ENCODE results near the gene NCAPH2.

NCAPH2 gene

GRCh38 chr22:50461536-50461935, 46.5 kb upstream of the NCAPH2 start:
- TF ChIP-seq EZH2phosphoT487 (IDR thresholded peaks at IDR 0.05; ENCODE audit: low read depth), result no peak
- no peak for TF ChIP-seq CTCF (IDR thresholded peaks at IDR 0.05; ENCODE audit: low read depth, low read length)
- H3K4me3 ChIP-seq (ENCODE audit: low read length), result no peak overlapping the region
- H3K9ac ChIP-seq (ENCODE audit: low read length), result no peak overlapping the region
- no peaks in the 10 kb centered on the region for H3K9me3 ChIP-seq (ENCODE audit: insufficient read depth, low read length)
- H3K27ac ChIP-seq (ENCODE audit: low read length), result no peak overlapping the region
- H4K20me1 ChIP-seq (ENCODE audit: insufficient read depth, low read length), result no peaks in the 10 kb centered on the region
- H3K36me3 ChIP-seq (replicated peaks; ENCODE audit: low read depth, low read length), result peaks cover 3% of the 10 kb centered on the region
- H3K4me2 ChIP-seq (ENCODE audit: low read length), result no peak overlapping the region
- H3K79me2 ChIP-seq (ENCODE audit: low read length), result no peaks in the 10 kb centered on the region
- no peak overlapping the region for H2AFZ ChIP-seq (ENCODE audit: low read depth, low read length)
- H3K4me1 ChIP-seq (ENCODE audit: low read length), result peaks cover 9% of the 10 kb centered on the region; the same call in 1 of the 2 replicates
- H3K27me3 ChIP-seq (ENCODE audit: low read depth, low read length), result no peaks in the 10 kb centered on the region

GRCh38 chr22:50461979-50462540, 46.0 kb upstream of the NCAPH2 start:
- Histone ChIP-seq H3K4me3 (ENCODE audit: low read length) (no peak overlapping the region), H3K9me3 (ENCODE audit: insufficient read depth, low read length) (no peaks in the 10 kb centered on the region), H4K20me1 (ENCODE audit: insufficient read depth, low read length) (no peaks in the 10 kb centered on the region), H3K4me2 (ENCODE audit: low read length) (no peak overlapping the region), H3K4me1 (ENCODE audit: low read length) (peaks cover 9% of the 10 kb centered on the region; the same call in 1 of the 2 replicates), H3K27ac (ENCODE audit: low read length) (no peak overlapping the region), H3K27me3 (ENCODE audit: low read depth, low read length) (no peaks in the 10 kb centered on the region), H3K9ac (ENCODE audit: low read length) (no peak overlapping the region), H3K79me2 (ENCODE audit: low read length) (no peaks in the 10 kb centered on the region), H3K36me3 (replicated peaks; ENCODE audit: low read depth, low read length) (peaks cover 3% of the 10 kb centered on the region), H2AFZ (ENCODE audit: low read depth, low read length) (no peak overlapping the region)
- no peak for TF ChIP-seq EZH2phosphoT487 (IDR thresholded peaks at IDR 0.05; ENCODE audit: low read depth)
- no peak for TF ChIP-seq CTCF (IDR thresholded peaks at IDR 0.05; ENCODE audit: low read depth, low read length)

DNA sequence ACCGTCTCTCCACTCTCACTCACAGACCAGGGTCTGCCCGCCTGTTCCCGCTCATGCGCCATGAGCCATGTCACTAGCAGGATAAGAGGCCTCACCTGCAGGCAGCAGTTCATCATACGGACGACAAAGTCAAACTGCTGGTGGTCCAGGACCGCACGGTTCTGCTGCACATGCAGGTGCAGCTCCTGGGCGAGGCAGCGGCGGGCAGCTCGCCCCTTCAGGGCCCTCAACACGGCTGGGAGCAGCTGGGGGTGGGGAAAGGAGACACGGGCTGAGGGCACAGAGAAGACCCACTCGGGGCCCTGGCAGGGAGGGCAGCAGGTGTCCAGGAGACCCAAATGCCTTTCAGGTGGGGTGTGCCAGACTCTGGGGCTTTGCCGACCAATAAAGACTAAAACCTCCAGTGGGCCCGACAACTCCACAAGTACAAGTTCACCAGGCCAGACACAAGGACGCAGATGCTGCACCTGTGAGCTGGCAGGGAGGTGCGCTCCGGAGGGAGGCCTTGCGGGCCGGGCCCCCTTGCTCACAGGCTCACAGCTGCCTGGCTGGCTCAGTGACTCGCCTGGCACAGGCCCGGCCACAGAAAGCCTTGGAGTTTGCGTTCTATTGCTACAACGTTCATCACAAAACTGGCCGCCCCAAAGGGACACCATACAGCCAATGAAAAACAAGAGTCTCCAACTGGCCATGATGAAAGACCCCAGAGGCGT, 44.7 kb upstream of the NCAPH2 start:
- no peak overlapping the region for H3K4me3 ChIP-seq (ENCODE audit: low read length)
- peaks cover 9% of the 10 kb centered on the region; the same call in 1 of the 2 replicates for H3K4me1 ChIP-seq (ENCODE audit: low read length)
- H3K9me3 ChIP-seq (ENCODE audit: insufficient read depth, low read length), result no peaks in the 10 kb centered on the region
- TF ChIP-seq CTCF (IDR thresholded peaks at IDR 0.05; ENCODE audit: low read depth, low read length) (no peak), EZH2phosphoT487 (IDR thresholded peaks at IDR 0.05; ENCODE audit: low read depth) (no peak)
- no peak overlapping the region for H3K4me2 ChIP-seq (ENCODE audit: low read length)
- no peak overlapping the region for H3K9ac ChIP-seq (ENCODE audit: low read length)
- H2AFZ ChIP-seq (ENCODE audit: low read depth, low read length), result no peak overlapping the region
- H4K20me1 ChIP-seq (ENCODE audit: insufficient read depth, low read length), result no peaks in the 10 kb centered on the region; the same call in 1 of the 2 replicates
- H3K36me3 ChIP-seq (replicated peaks; ENCODE audit: low read depth, low read length), result peaks cover 3% of the 10 kb centered on the region
- peak overlapping the region; percentile 28; the same call in 1 of the 2 replicates for H3K27ac ChIP-seq (ENCODE audit: low read length)
- H3K79me2 ChIP-seq (ENCODE audit: low read length), result no peaks in the 10 kb centered on the region
- H3K27me3 ChIP-seq (ENCODE audit: low read depth, low read length), result no peaks in the 10 kb centered on the region

DNA sequence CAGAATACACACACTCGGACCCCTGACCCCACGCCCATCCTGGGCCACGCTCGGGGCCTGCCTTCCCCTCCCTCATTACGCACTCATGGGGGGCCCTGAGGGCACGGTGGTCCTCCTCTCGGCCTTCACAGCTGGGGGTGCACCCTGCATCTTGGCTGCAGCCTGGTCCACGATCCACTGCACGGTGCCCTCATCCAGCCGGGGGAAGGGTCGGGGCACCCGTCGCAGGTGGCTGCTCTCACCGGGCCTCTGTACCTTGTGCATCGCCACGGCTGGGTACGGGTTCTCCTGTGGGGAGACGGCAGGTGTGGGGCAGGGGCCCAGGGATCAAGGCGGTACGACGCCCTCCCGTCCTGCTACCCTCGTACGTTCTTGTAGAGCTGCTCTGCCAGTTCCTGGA, 43.6 kb upstream of the NCAPH2 start:
- Histone ChIP-seq H3K36me3 (replicated peaks; ENCODE audit: low read depth, low read length) (peaks cover 3% of the 10 kb centered on the region), H3K9me3 (ENCODE audit: insufficient read depth, low read length) (no peaks in the 10 kb centered on the region), H4K20me1 (ENCODE audit: insufficient read depth, low read length) (peaks cover 8% of the 10 kb centered on the region), H2AFZ (ENCODE audit: low read depth, low read length) (no peak overlapping the region), H3K4me3 (ENCODE audit: low read length) (no peak overlapping the region), H3K4me2 (ENCODE audit: low read length) (no peak overlapping the region), H3K79me2 (ENCODE audit: low read length) (peaks cover 11% of the 10 kb centered on the region), H3K9ac (ENCODE audit: low read length) (no peak overlapping the region), H3K4me1 (ENCODE audit: low read length) (peaks cover 16% of the 10 kb centered on the region), H3K27ac (ENCODE audit: low read length) (no peak overlapping the region), H3K27me3 (ENCODE audit: low read depth, low read length) (no peaks in the 10 kb centered on the region)
- TF ChIP-seq CTCF (IDR thresholded peaks at IDR 0.05; ENCODE audit: low read depth, low read length) (no peak), EZH2phosphoT487 (IDR thresholded peaks at IDR 0.05; ENCODE audit: low read depth) (no peak)
